Stimulated activated CD4-positive, alpha-beta T cell treated with anti-CD3 and anti-CD28 coated beads, Interleukin-12 subunit alpha, Interleukin-12 subunit beta, amount 100 ng/mL, for 24 hours (primary cell): Measurements from ENCODE around the gene PARN.
"Not testable (repeated sequence)": the region's sequence is repeated elsewhere in the genome, so short reads cannot be mapped to it uniquely, and the experiment has no call there.

ENCODE experiments used
- DNase-seq, 2 experiments: peaks; one replicate each; pipeline ENCODE4 v3.0.0-alpha.2; 2020; ENCODE audit warnings: low read depth in 2 of 2

PARN gene

GRCh38 chr16:14472357-14472756 lies 157.7 kb downstream of the PARN start:
- no peak for DNase-seq

- no peak for DNase-seq
Measured at GRCh38 chr16:14470788-14471187, 159.3 kb downstream of the PARN start.

GRCh38 chr16:14465799-14466198 lies 164.3 kb downstream of the PARN start:
- DNase-seq, result no peak

GRCh38 chr16:14464796-14465195 lies 165.3 kb downstream of the PARN start:
- DNase-seq, result no peak

GRCh38 chr16:14464192-14464591 lies 165.9 kb downstream of the PARN start:
- no peak for DNase-seq

GRCh38 chr16:14462811-14463210 lies 167.2 kb downstream of the PARN start:
- DNase-seq, result no peak

- no peak for DNase-seq
Measured at GRCh38 chr16:14460726-14461125, 169.3 kb downstream of the PARN start.

- no peak for DNase-seq
Measured at GRCh38 chr16:14458576-14458975, 171.5 kb downstream of the PARN start.

GRCh38 chr16:14456793-14457481 lies 173.1 kb downstream of the PARN start:
- DNase-seq, result no peak

- DNase-seq, result no peak
Measured at GRCh38 chr16:14455573-14455972, 174.5 kb downstream of the PARN start.

GRCh38 chr16:14454391-14454790 lies 175.7 kb downstream of the PARN start:
- no peak for DNase-seq

- no peak for DNase-seq
Measured at GRCh38 chr16:14452066-14452465, 178.0 kb downstream of the PARN start.

GRCh38 chr16:14450846-14451245 lies 179.2 kb downstream of the PARN start:
- no peak for DNase-seq

GRCh38 chr16:14449790-14450480 lies 180.1 kb downstream of the PARN start:
- no peak for DNase-seq

- DNase-seq, result no peak
Measured at GRCh38 chr16:14449334-14449733, 180.7 kb downstream of the PARN start.

GRCh38 chr16:14448879-14449278 lies 181.2 kb downstream of the PARN start:
- no peak for DNase-seq

GRCh38 chr16:14447783-14448182 lies 182.3 kb downstream of the PARN start:
- no peak for DNase-seq

- no peak for DNase-seq
Measured at GRCh38 chr16:14446796-14447195, 183.3 kb downstream of the PARN start.

GRCh38 chr16:14445937-14446715 lies 183.9 kb downstream of the PARN start:
- DNase-seq, result no peak

- DNase-seq, result no peak
Measured at GRCh38 chr16:14444979-14445810, 184.9 kb downstream of the PARN start.

- DNase-seq, result not testable (repeated sequence)
Measured at GRCh38 chr16:14441533-14441932, 188.5 kb downstream of the PARN start.

GRCh38 chr16:14438256-14438655 lies 191.8 kb downstream of the PARN start:
- no peak for DNase-seq
